Tibial nerve (tissue), 4 donors: ENCODE results near the gene PABPN1. TPM values are rescaled to one million over a fixed set of nuclear protein-coding genes. Genes with fewer than 3 reads are reported as not detected.
"Not testable (repeated sequence)": the region's sequence is repeated elsewhere in the genome, so short reads cannot be mapped to it uniquely, and the experiment has no call there.

Source experiments
- DNase-seq, 2 donors: peaks; one replicate each; pipeline ENCODE4 v3.0.0-alpha.2; 2019; ENCODE audit warnings: low spot score in 2 of 2
- H3K27ac ChIP-seq, 4 donors: fragments of 200-600 bp; sonication (generic) in 3 of 4; one replicate each; pipeline ENCODE4 v1.5.1; 2017 to 2019; ENCODE audit warnings: mild to moderate bottlenecking in 1 of 4
- H3K27me3 ChIP-seq, 2 donors: fragments of 200-600 bp; sonication (generic) in 1 of 2; one replicate each; pipeline versions ENCODE4 v1.5.1 to v1.6.0; 2017 to 2019
- H3K36me3 ChIP-seq, 3 donors: fragments of 200-600 bp; sonication (generic); one replicate each; pipeline ENCODE4 v1.5.1; 2018 to 2019
- H3K4me1 ChIP-seq, 4 donors: fragments of 200-600 bp; sonication (generic) in 3 of 4; one replicate each; pipeline ENCODE4 v1.5.1; 2017 to 2019
- H3K4me3 ChIP-seq, 4 donors: fragments of 200-600 bp; sonication (generic) in 3 of 4; one replicate each; pipeline ENCODE4 v1.5.1; 2017 to 2019; ENCODE audit warnings: mild to moderate bottlenecking in 1 of 4, moderate library complexity in 1 of 4
- H3K9me3 ChIP-seq, 4 donors: fragments of 200-600 bp; sonication (generic) in 3 of 4; one replicate each; pipeline ENCODE4 v1.5.1; 2017 to 2019
- EP300 ChIP-seq, 2 donors: sonication (generic); formaldehyde crosslinking; IDR thresholded peaks; one replicate each; pipeline ENCODE4 v1.6.1; 2017; ENCODE audit warnings: antibody characterized with exemption in 2 of 2, mild to moderate bottlenecking in 1 of 2
- POLR2A ChIP-seq, 2 donors: fragments of 450-650 bp; IDR thresholded peaks; one replicate each; pipeline ENCODE4 v1.6.1; 2017; ENCODE audit warnings: antibody characterized with exemption in 2 of 2, mild to moderate bottlenecking in 2 of 2, moderate library complexity in 2 of 2
- WGBS, 2 donors: methylation state at CpG; one replicate each; pipeline ENCODE4 v1.1.5; 2018; 5-methylcytosine and 5-hydroxymethylcytosine counted together
- total RNA-seq, 4 donors: library from RNA; depleted of rRNA; stranded (reverse); fragments of >200 nt; gene quantifications; one replicate each; pipeline ENCODE4 v1.1.0, GENCODE V29; 2016
- TF ChIP-seq, protein P1 (sequence below), 5 experiments: fragments of 200-600 bp in 3 of 5; fragments of 450-650 bp in 2 of 5; sonication (generic) in 3 of 5; IDR thresholded peaks; one replicate each; pipeline ENCODE4 v1.5.1; 2016 to 2019; ENCODE audit warnings: antibody characterized with exemption in 5 of 5, mild to moderate bottlenecking in 3 of 5, moderate library complexity in 2 of 5

The PABPN1 gene
- total RNA-seq, 4 donors from 2014 or later = 52.1 to 80.8 (median 64.5) TPM

DNA sequence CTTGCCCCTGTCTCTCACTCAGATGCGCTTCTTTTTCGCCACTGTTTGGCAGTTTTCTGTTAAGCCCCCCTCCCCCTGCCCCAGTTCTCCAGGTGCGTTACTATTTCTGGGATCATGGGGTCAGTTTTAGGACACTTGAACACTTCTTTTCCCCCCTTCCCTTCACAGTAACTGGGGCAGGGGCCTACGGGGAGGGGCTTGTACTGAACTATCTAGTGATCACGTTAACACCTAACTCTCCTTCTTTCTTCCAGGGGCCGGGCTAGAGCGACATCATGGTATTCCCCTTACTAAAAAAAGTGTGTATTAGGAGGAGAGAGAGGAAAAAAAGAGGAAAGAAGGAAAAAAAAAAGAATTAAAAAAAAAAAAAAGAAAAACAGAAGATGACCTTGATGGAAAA lies 3.7 kb downstream of the PABPN1 start:
- no peak for DNase-seq
- H3K9me3 ChIP-seq = no peaks in the 10 kb centered on the region
- TF ChIP-seq EP300 (IDR thresholded peaks at IDR 0.05) (no peak), POLR2A (IDR thresholded peaks at IDR 0.05) (no peak)
- TF ChIP-seq, protein P1, sequence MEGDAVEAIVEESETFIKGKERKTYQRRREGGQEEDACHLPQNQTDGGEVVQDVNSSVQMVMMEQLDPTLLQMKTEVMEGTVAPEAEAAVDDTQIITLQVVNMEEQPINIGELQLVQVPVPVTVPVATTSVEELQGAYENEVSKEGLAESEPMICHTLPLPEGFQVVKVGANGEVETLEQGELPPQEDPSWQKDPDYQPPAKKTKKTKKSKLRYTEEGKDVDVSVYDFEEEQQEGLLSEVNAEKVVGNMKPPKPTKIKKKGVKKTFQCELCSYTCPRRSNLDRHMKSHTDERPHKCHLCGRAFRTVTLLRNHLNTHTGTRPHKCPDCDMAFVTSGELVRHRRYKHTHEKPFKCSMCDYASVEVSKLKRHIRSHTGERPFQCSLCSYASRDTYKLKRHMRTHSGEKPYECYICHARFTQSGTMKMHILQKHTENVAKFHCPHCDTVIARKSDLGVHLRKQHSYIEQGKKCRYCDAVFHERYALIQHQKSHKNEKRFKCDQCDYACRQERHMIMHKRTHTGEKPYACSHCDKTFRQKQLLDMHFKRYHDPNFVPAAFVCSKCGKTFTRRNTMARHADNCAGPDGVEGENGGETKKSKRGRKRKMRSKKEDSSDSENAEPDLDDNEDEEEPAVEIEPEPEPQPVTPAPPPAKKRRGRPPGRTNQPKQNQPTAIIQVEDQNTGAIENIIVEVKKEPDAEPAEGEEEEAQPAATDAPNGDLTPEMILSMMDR (IDR thresholded peaks at IDR 0.05) = no peak
- peaks cover 5 to 44% (median 22%) of the 10 kb centered on the region in 4 donors for H3K4me1 ChIP-seq
- H3K4me3 ChIP-seq = no peak overlapping the region
- H3K36me3 ChIP-seq = peaks cover 0 to 30% (median 19%) of the 10 kb centered on the region in 3 donors
- no peak overlapping the region for H3K27ac ChIP-seq
- no peaks in the 10 kb centered on the region for H3K27me3 ChIP-seq
- 75 to 82% methylated on average over 7 of the region's 7 CpGs for WGBS, 2 donors

DNA sequence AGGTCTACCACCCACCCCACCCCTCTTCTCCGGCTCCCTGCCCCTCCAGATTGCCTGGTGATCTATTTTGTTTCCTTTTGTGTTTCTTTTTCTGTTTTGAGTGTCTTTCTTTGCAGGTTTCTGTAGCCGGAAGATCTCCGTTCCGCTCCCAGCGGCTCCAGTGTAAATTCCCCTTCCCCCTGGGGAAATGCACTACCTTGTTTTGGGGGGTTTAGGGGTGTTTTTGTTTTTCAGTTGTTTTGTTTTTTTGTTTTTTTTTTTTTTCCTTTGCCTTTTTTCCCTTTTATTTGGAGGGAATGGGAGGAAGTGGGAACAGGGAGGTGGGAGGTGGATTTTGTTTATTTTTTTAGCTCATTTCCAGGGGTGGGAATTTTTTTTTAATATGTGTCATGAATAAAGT lies 4.5 kb downstream of the PABPN1 start:
- H3K4me3 ChIP-seq, H3K27ac ChIP-seq, DNase-seq, H3K27me3 ChIP-seq, H3K9me3 ChIP-seq: not testable (repeated sequence)
- Histone ChIP-seq H3K36me3 (peaks cover 0 to 30% (median 19%) of the 10 kb centered on the region in 3 donors), H3K4me1 (peaks cover 5 to 37% (median 15%) of the 10 kb centered on the region in 4 donors)
- WGBS, 2 donors = 89% methylated on average over 5 of the region's 5 CpGs

DNA sequence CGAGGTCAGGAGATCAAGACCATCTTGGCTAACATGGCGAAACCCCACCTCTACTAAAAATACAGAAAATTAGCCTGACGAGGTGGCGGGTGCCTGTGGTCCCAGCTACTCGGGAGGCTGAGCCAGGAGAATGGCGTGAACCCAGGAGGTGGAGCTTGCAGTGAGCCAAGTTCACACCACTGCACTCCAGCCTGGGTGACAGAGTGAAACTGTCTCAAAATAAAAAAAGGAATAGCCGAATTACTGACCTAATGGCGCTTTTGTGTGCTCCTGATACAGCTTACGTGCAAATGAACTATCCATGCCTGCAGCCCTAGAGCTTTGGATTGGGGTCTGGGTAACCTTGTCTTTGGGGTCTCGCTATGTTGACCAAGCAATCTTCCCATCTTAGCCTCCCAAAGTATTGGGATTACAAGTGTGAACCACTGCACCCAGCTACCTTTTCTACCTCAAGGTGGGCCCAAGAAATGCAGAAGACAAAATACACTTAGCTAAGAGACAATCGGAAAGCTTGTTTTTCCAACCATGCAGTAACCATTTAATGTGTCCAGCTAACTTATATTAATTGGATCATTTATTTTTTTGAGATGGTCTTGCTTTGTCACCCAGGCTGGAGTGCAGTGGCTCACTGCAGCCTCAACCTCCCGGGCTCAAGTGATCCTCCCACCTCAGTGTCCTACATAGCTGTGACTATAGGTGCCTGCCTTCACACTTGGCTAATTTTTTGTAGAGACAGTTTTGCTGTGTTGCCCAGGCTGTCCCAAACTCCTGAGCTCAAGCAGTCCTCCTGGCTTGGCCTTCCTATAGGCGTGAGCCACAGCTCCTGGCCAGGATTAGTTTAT lies 5.5 kb downstream of the PABPN1 start:
- WGBS, 2 donors = 72 to 74% methylated on average over 13 of the region's 13 CpGs

DNA sequence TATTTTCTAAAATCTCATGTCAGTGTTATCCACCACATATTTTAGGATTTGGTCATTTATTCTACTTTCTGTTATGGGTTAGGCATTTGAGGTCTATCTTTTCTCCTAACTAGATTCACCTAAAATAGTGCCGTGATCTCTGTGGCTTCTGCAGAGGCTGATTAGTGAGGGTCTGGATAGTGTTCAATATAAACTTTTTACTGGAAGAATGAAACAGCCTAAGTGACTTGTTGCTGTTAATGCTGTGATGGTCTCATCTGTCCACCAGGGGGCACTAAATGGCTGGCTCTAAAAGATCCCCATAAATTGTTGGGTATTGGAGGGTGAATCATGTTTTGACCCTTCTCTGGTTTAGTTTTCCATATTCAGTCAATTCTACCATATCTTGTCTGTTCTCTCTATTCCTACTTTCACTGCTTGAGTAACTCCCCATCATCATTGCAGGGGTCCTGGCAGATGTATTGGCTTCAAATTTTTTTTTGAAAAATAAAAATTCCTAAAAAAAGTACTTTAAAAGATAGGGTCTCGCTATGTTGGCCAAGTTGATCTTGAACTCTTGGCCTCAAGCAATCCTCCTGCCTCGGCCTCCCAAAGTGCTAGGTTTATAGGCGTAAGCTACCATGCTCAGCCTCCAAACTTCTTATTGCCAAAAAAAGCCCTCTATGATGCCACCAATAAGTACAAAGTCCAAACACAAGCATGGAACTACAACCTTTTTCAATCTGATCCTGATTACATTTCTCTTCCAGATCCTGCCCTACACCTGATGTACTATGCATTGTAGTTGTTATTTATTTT lies 6.9 kb downstream of the PABPN1 start:
- DNase-seq = peak; percentile 52 to 74

More for the DNA sequence above, 5.5 kb downstream of the PABPN1 start:
- H3K27ac ChIP-seq = no peak overlapping the region
- H3K27me3 ChIP-seq = no peaks in the 10 kb centered on the region
- no peak for DNase-seq
- H3K4me3 ChIP-seq = no peak overlapping the region
- no peak for TF ChIP-seq EP300 (IDR thresholded peaks at IDR 0.05)
- TF ChIP-seq POLR2A (IDR thresholded peaks at IDR 0.05) = no peak
- TF ChIP-seq, protein P1 (IDR thresholded peaks at IDR 0.05) = no peak
- no peaks in the 10 kb centered on the region for H3K9me3 ChIP-seq
- peaks cover 0 to 30% (median 19%) of the 10 kb centered on the region in 3 donors for H3K36me3 ChIP-seq
- peaks cover 5 to 37% (median 15%) of the 10 kb centered on the region in 4 donors for H3K4me1 ChIP-seq

DNA sequence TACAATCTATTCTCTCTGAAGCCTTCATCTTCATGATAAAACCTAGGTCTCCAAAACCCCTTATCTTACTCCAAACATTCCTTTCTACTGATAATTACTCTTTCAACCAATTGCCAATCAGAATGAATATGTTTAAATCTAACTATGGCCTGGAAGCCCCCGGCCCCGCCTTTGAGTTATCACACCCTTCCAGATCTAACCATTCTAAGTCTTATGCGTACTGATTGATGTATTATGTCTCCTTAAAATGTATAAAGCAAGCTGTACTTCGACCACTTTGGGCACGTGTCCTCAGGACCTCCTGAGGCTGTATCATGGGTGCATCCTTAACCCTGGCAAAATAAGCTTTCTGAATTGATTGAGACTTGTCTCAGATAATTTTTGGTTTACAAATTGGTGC lies 14.4 kb downstream of the PABPN1 start:
- TF ChIP-seq POLR2A (IDR thresholded peaks at IDR 0.05) (no peak), EP300 (IDR thresholded peaks at IDR 0.05) (no peak)
- TF ChIP-seq, protein P1 (IDR thresholded peaks at IDR 0.05) = no peak
- no peak overlapping the region for H3K4me3 ChIP-seq
- WGBS, 2 donors = 82 to 88% methylated on average over 5 of the region's 5 CpGs
- H3K27ac ChIP-seq = no peak overlapping the region
- no peaks in the 10 kb centered on the region for H3K27me3 ChIP-seq
- DNase-seq = no peak
- no peaks in the 10 kb centered on the region for H3K36me3 ChIP-seq
- peaks cover 0 to 4% (median 0%) of the 10 kb centered on the region in 4 donors for H3K9me3 ChIP-seq
- H3K4me1 ChIP-seq = no peaks in the 10 kb centered on the region

More for the DNA sequence above, 6.9 kb downstream of the PABPN1 start:
- Histone ChIP-seq H3K36me3 (peaks cover 0 to 26% (median 18%) of the 10 kb centered on the region in 3 donors), H3K27ac (peak overlapping the region in 2 of 4 donors; percentile 47 to 70), H3K27me3 (no peaks in the 10 kb centered on the region), H3K4me3 (no peak overlapping the region), H3K9me3 (no peaks in the 10 kb centered on the region), H3K4me1 (peaks cover 0 to 26% (median 5%) of the 10 kb centered on the region in 4 donors)
- TF ChIP-seq POLR2A (IDR thresholded peaks at IDR 0.05) (no peak), EP300 (IDR thresholded peaks at IDR 0.05) (peak in 1 of 2 donors; percentile 25)
- TF ChIP-seq, protein P1 (IDR thresholded peaks at IDR 0.05) = peak; percentile 71 to 91 (median 77)
- 40 to 45% methylated on average over 4 of the region's 4 CpGs for WGBS, 2 donors
